ENCODE data around the gene UCHL5.

UCHL5 gene

GRCh38 chr1:193031431-193031830 lies 27.7 kb downstream of the UCHL5 start:
- no peak for TF ChIP-seq TAF1 (IDR thresholded peaks at IDR 0.05; ENCODE audit: borderline replicate concordance, insufficient read depth, low read length)
- TF ChIP-seq FOXP2 (optimal IDR thresholded peaks at IDR 0.05; ENCODE audit: borderline replicate concordance, extremely low read depth, extremely low read length, insufficient read depth), result no peak
- TF ChIP-seq POLR2AphosphoS5 (IDR thresholded peaks at IDR 0.05; ENCODE audit: low read depth, low read length), result no peak
- TF ChIP-seq SIN3A (IDR thresholded peaks at IDR 0.05; ENCODE audit: borderline replicate concordance, insufficient read depth, low read length), result no peak
- TF ChIP-seq REST (IDR thresholded peaks at IDR 0.05; ENCODE audit: insufficient read depth in 1 of 2, low read depth in 2 of 2, low read length in 2 of 2), result no peak

- TF ChIP-seq TAF1 (IDR thresholded peaks at IDR 0.05; ENCODE audit: borderline replicate concordance, insufficient read depth, low read length), result no peak
- no peak for TF ChIP-seq SIN3A (IDR thresholded peaks at IDR 0.05; ENCODE audit: borderline replicate concordance, insufficient read depth, low read length)
- TF ChIP-seq REST (IDR thresholded peaks at IDR 0.05; ENCODE audit: insufficient read depth in 1 of 2, low read depth in 2 of 2, low read length in 2 of 2), result no peak
- no peak for TF ChIP-seq POLR2AphosphoS5 (IDR thresholded peaks at IDR 0.05; ENCODE audit: low read depth, low read length)
Measured at GRCh38 chr1:193030280-193030679, 28.9 kb downstream of the UCHL5 start.

DNA sequence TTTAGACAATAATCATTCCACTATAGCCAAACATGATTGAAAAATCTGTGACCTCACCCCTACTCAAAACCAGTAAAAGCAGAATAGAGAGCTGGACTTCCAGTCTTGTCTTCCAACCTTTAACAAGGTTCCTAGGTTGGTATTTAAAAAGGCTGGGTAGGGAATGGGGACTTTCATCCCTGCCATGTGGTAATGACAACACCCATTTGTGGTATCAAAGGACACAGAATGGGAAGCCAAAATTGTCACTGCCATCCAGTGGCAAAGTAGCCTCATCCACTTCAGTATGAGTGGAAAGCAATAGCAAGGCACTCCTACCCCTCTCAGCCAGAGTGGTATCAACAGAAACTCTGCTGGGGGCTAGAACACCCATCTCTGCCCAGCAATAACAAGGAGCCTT lies 33.9 kb downstream of the UCHL5 start:
- TF ChIP-seq FOXP2 (optimal IDR thresholded peaks at IDR 0.05; ENCODE audit: borderline replicate concordance, extremely low read depth, extremely low read length, insufficient read depth), result no peak
- TF ChIP-seq REST (IDR thresholded peaks at IDR 0.05; ENCODE audit: insufficient read depth in 1 of 2, low read depth in 2 of 2, low read length in 2 of 2), result no peak
- no peak for TF ChIP-seq TAF1 (IDR thresholded peaks at IDR 0.05; ENCODE audit: borderline replicate concordance, insufficient read depth, low read length)
- TF ChIP-seq SIN3A (IDR thresholded peaks at IDR 0.05; ENCODE audit: borderline replicate concordance, insufficient read depth, low read length), result no peak
- no peak for TF ChIP-seq POLR2AphosphoS5 (IDR thresholded peaks at IDR 0.05; ENCODE audit: low read depth, low read length)

DNA sequence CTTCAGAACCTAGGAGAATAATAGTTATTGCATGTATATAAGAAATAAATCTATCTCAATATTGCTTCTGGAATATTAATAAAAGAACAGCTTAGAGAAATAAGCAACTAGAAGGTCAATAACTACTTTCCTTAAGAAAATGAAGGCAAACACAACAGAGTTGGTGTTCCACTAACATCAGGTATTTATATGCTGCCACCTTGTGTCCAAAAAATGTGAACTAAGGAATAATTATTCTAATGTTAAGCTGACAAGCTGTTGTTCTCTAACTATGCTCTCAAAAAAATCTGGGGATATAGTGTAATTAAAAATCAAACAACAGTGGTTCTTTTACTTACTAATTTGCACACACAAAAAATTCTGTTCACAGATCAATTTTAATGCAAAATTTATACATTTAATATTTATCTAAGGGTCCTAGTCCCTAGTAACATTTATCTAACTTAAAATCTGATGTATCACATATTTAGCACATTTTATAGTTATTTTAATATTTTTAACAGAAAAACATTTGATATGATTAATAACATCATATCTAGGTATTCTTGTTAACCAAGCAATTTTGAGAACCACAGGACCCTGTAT lies 39.6 kb downstream of the UCHL5 start:
- TF ChIP-seq POLR2AphosphoS5 (IDR thresholded peaks at IDR 0.05; ENCODE audit: low read depth, low read length) (no peak), SIN3A (IDR thresholded peaks at IDR 0.05; ENCODE audit: borderline replicate concordance, insufficient read depth, low read length) (no peak), TAF1 (IDR thresholded peaks at IDR 0.05; ENCODE audit: borderline replicate concordance, insufficient read depth, low read length) (no peak), REST (IDR thresholded peaks at IDR 0.05; ENCODE audit: insufficient read depth in 1 of 2, low read depth in 2 of 2, low read length in 2 of 2) (no peak), FOXP2 (optimal IDR thresholded peaks at IDR 0.05; ENCODE audit: borderline replicate concordance, extremely low read depth, extremely low read length, insufficient read depth) (no peak)

DNA sequence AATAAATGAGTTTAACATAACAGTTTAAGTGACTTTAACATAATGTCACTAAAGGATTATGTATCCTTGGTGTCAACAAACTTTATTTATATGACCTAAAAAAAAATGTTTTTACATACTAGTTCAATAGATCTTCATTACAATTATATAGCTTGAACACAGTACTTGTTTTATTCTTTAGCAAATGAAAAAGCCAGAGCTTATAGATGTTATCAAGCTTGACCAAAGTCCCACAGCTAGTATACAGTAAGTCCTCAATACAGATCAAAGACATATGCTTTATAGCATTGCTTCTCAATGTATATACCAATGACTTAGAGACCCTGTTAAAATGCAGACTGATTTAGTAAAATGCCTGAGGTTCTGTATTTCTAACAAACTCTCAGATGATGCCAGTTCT lies 42.4 kb downstream of the UCHL5 start:
- no peak for TF ChIP-seq POLR2AphosphoS5 (IDR thresholded peaks at IDR 0.05; ENCODE audit: low read depth, low read length)
- no peak for TF ChIP-seq TAF1 (IDR thresholded peaks at IDR 0.05; ENCODE audit: borderline replicate concordance, insufficient read depth, low read length)
- no peak for TF ChIP-seq SIN3A (IDR thresholded peaks at IDR 0.05; ENCODE audit: borderline replicate concordance, insufficient read depth, low read length)
- TF ChIP-seq REST (IDR thresholded peaks at IDR 0.05; ENCODE audit: insufficient read depth in 1 of 2, low read depth in 2 of 2, low read length in 2 of 2), result no peak
- TF ChIP-seq FOXP2 (optimal IDR thresholded peaks at IDR 0.05; ENCODE audit: borderline replicate concordance, extremely low read depth, extremely low read length, insufficient read depth), result no peak

All from PFSK-1 (cell line).